ENCODE measurements around the gene CFAP69.
A peak's percentile ranks its signal among the peaks of the same experiment; 100 is the strongest.
"Not testable (repeated sequence)": the region's sequence is repeated elsewhere in the genome, so short reads cannot be mapped to it uniquely, and the experiment has no call there.

CFAP69 gene

GRCh38 chr7:90248706-90249105, 3.7 kb downstream of the CFAP69 start:
- Mint-ChIP-seq H3K9me3 (no peaks in the 10 kb centered on the region), H3K27ac (no peak overlapping the region), H3K4me3 (no peak overlapping the region), H3K27me3 (peaks cover 60% of the 10 kb centered on the region), H3K4me1 (peaks cover 24% of the 10 kb centered on the region)
- DNase-seq (no peak), ATAC-seq (no peak)

GRCh38 chr7:90250601-90251303, 5.8 kb downstream of the CFAP69 start:
- Mint-ChIP-seq H3K4me3 (no peak overlapping the region), H3K9me3 (peaks cover 0 to 3% of the 10 kb centered on the region in 2 donors)

GRCh38 chr7:90251304-90251635, 6.3 kb downstream of the CFAP69 start:
- no peak overlapping the region for H3K4me3 Mint-ChIP-seq
- DNase-seq (no peak), ATAC-seq (no peak)
- peaks cover 55% of the 10 kb centered on the region for H3K27me3 Mint-ChIP-seq
- H3K4me1 Mint-ChIP-seq, result peaks cover under 1% of the 10 kb centered on the region
- H3K9me3 Mint-ChIP-seq, result peaks cover 0 to 7% of the 10 kb centered on the region in 2 donors
- no peak overlapping the region for H3K27ac Mint-ChIP-seq

More at GRCh38 chr7:90250601-90251303, 5.8 kb downstream of the CFAP69 start:
- DNase-seq, result no peak
- Mint-ChIP-seq H3K27ac (no peak overlapping the region), H3K4me1 (peaks cover 6% of the 10 kb centered on the region), H3K27me3 (peaks cover 55% of the 10 kb centered on the region)
- no peak for ATAC-seq

GRCh38 chr7:90256011-90256410, 11.0 kb downstream of the CFAP69 start:
- H3K27me3 Mint-ChIP-seq, result peaks cover 34% of the 10 kb centered on the region
- not testable (repeated sequence) for H3K4me1 Mint-ChIP-seq, H3K4me3 Mint-ChIP-seq, ATAC-seq, H3K27ac Mint-ChIP-seq, DNase-seq, H3K9me3 Mint-ChIP-seq

- ATAC-seq, result no peak
- no peaks in the 10 kb centered on the region for H3K4me1 Mint-ChIP-seq
- H3K4me3 Mint-ChIP-seq, result no peak overlapping the region
- no peak overlapping the region for H3K27ac Mint-ChIP-seq
- peaks cover 38% of the 10 kb centered on the region for H3K27me3 Mint-ChIP-seq
- DNase-seq, result no peak
- peaks cover 0 to 7% of the 10 kb centered on the region in 2 donors for H3K9me3 Mint-ChIP-seq
Observed at GRCh38 chr7:90256778-90257177, 11.8 kb downstream of the CFAP69 start.

GRCh38 chr7:90261441-90261840, 16.5 kb downstream of the CFAP69 start:
- DNase-seq (no peak), ATAC-seq (no peak)
- Mint-ChIP-seq H3K27me3 (peaks cover 13% of the 10 kb centered on the region), H3K9me3 (no peaks in the 10 kb centered on the region), H3K27ac (no peak overlapping the region), H3K4me3 (no peak overlapping the region), H3K4me1 (no peaks in the 10 kb centered on the region)

- Mint-ChIP-seq H3K4me1 (no peaks in the 10 kb centered on the region), H3K27ac (no peak overlapping the region), H3K9me3 (no peaks in the 10 kb centered on the region), H3K4me3 (no peak overlapping the region), H3K27me3 (peaks cover 13% of the 10 kb centered on the region)
- DNase-seq (no peak), ATAC-seq (peak; percentile 70)
Observed at GRCh38 chr7:90262438-90262837, 17.5 kb downstream of the CFAP69 start.

- Mint-ChIP-seq H3K27me3 (no peaks in the 10 kb centered on the region), H3K4me1 (no peaks in the 10 kb centered on the region), H3K9me3 (no peaks in the 10 kb centered on the region), H3K27ac (no peak overlapping the region), H3K4me3 (no peak overlapping the region)
- no peak for ATAC-seq
- no peak for DNase-seq
Observed at GRCh38 chr7:90266808-90267207, 21.8 kb downstream of the CFAP69 start.

GRCh38 chr7:90267263-90267858, 22.4 kb downstream of the CFAP69 start:
- H3K9me3 Mint-ChIP-seq, result no peaks in the 10 kb centered on the region
- H3K27ac Mint-ChIP-seq, result no peak overlapping the region
- ATAC-seq (no peak), DNase-seq (no peak)
- H3K4me1 Mint-ChIP-seq, result no peaks in the 10 kb centered on the region
- H3K27me3 Mint-ChIP-seq, result no peaks in the 10 kb centered on the region
- H3K4me3 Mint-ChIP-seq, result no peak overlapping the region

- Mint-ChIP-seq H3K4me1 (no peaks in the 10 kb centered on the region), H3K27me3 (no peaks in the 10 kb centered on the region), H3K4me3 (no peak overlapping the region)
Observed at GRCh38 chr7:90269163-90269562, 24.2 kb downstream of the CFAP69 start.

GRCh38 chr7:90270431-90271178, 25.6 kb downstream of the CFAP69 start:
- H3K4me1 Mint-ChIP-seq, result no peaks in the 10 kb centered on the region
- H3K9me3 Mint-ChIP-seq, result no peaks in the 10 kb centered on the region
- DNase-seq, result no peak
- no peak overlapping the region for H3K4me3 Mint-ChIP-seq
- no peak overlapping the region for H3K27ac Mint-ChIP-seq
- no peak for ATAC-seq
- no peaks in the 10 kb centered on the region for H3K27me3 Mint-ChIP-seq

More at GRCh38 chr7:90269163-90269562, 24.2 kb downstream of the CFAP69 start:
- Mint-ChIP-seq H3K9me3 (no peaks in the 10 kb centered on the region), H3K27ac (no peak overlapping the region)
- DNase-seq (no peak), ATAC-seq (no peak)

GRCh38 chr7:90271753-90272152, 26.8 kb downstream of the CFAP69 start:
- ATAC-seq, result no peak
- Mint-ChIP-seq H3K9me3 (no peaks in the 10 kb centered on the region), H3K4me1 (no peaks in the 10 kb centered on the region), H3K27me3 (no peaks in the 10 kb centered on the region), H3K27ac (no peak overlapping the region), H3K4me3 (no peak overlapping the region)
- DNase-seq, result no peak

GRCh38 chr7:90272242-90272641, 27.3 kb downstream of the CFAP69 start:
- no peaks in the 10 kb centered on the region for H3K9me3 Mint-ChIP-seq
- DNase-seq (no peak), ATAC-seq (no peak)
- H3K4me3 Mint-ChIP-seq, result no peak overlapping the region
- H3K27me3 Mint-ChIP-seq, result no peaks in the 10 kb centered on the region
- H3K4me1 Mint-ChIP-seq, result no peaks in the 10 kb centered on the region
- no peak overlapping the region for H3K27ac Mint-ChIP-seq

GRCh38 chr7:90274161-90274560, 29.2 kb downstream of the CFAP69 start:
- no peak overlapping the region for H3K4me3 Mint-ChIP-seq
- ATAC-seq (no peak), DNase-seq (no peak)
- no peaks in the 10 kb centered on the region for H3K27me3 Mint-ChIP-seq
- no peak overlapping the region for H3K27ac Mint-ChIP-seq
- H3K9me3 Mint-ChIP-seq, result no peaks in the 10 kb centered on the region
- H3K4me1 Mint-ChIP-seq, result no peaks in the 10 kb centered on the region

GRCh38 chr7:90276033-90276728, 31.2 kb downstream of the CFAP69 start:
- H3K27me3 Mint-ChIP-seq, result no peaks in the 10 kb centered on the region
- ATAC-seq, result no peak

GRCh38 chr7:90288154-90288553, 43.2 kb downstream of the CFAP69 start:
- ATAC-seq (no peak), DNase-seq (no peak)
- Mint-ChIP-seq H3K9me3 (peaks cover under 1 to 1% of the 10 kb centered on the region in 2 donors), H3K27ac (no peak overlapping the region), H3K4me3 (no peak overlapping the region), H3K4me1 (no peaks in the 10 kb centered on the region), H3K27me3 (no peaks in the 10 kb centered on the region)

More at GRCh38 chr7:90276033-90276728, 31.2 kb downstream of the CFAP69 start:
- Mint-ChIP-seq H3K4me3 (no peak overlapping the region), H3K4me1 (no peaks in the 10 kb centered on the region), H3K27ac (no peak overlapping the region), H3K9me3 (no peaks in the 10 kb centered on the region)
- no peak for DNase-seq
